ENCODE data around the gene GNRH2. TPM values are rescaled to one million over a fixed set of nuclear protein-coding genes. Genes with fewer than 3 reads are reported as not detected.
"Not testable (repeated sequence)": the region's sequence is repeated elsewhere in the genome, so short reads cannot be mapped to it uniquely, and the experiment has no call there.

GNRH2 gene
- total RNA-seq, 2 donors from 2014 or later: 0.92 to 0.94 TPM

DNA sequence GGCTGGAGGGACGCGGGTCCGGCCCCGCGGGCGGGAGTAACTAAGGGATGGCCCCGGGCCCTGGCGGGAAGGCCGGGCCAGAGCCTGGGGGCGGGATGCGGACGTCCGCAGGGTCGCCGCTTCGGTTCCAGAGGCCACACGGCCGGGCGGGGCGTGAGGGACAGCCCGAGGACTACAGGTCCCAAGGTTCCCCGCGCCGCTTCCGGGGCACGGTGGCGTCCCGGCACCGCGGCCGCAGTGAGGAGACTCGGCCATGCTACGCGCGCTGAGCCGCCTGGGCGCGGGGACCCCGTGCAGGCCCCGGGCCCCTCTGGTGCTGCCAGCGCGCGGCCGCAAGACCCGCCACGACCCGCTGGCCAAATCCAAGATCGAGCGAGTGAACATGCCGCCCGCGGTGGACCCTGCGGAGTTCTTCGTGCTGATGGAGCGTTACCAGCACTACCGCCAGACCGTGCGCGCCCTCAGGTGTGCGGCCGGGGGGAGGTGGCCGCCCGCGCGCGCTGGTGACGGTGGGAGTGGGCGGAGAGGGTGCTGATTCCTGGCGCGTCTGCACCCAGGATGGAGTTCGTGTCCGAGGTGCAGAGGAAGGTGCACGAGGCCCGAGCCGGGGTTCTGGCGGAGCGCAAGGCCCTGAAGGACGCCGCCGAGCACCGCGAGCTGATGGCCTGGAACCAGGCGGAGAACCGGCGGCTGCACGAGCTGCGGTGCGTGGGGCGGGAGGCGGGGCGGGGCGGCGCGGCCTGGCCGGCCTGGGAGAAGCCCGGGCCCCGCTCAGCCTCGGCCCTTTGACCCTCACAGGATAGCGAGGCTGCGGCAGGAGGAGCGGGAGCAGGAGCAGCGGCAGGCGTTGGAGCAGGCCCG is 2.6 kb downstream of the GNRH2 start, which contains the start of gene MRPS26:
Gene MRPS26 (plus strand): TSS at position 237 of the 861 bp plus-strand sequence. CDS start 17 bp downstream, at position 254.
- Mint-ChIP-seq H3K4me1 (peaks cover 18% of the 10 kb centered on the region), H3K27ac (peak within 1 kb of the TSS; percentile 66), H3K27me3 (no peaks in the 10 kb centered on the region), H3K36me3 (ENCODE audit: low read depth) (no peaks in the 10 kb centered on the region), H3K4me3 (peak within 1 kb of the TSS; percentile 92)
- peak; percentile 92 for ATAC-seq
- H3K9me3 ChIP-seq (ENCODE audit: control insufficient read depth, low read length, poor library complexity, severe bottlenecking): no peaks in the 10 kb centered on the region
- peak; percentile 59 to 69 (median 65) for DNase-seq

DNA sequence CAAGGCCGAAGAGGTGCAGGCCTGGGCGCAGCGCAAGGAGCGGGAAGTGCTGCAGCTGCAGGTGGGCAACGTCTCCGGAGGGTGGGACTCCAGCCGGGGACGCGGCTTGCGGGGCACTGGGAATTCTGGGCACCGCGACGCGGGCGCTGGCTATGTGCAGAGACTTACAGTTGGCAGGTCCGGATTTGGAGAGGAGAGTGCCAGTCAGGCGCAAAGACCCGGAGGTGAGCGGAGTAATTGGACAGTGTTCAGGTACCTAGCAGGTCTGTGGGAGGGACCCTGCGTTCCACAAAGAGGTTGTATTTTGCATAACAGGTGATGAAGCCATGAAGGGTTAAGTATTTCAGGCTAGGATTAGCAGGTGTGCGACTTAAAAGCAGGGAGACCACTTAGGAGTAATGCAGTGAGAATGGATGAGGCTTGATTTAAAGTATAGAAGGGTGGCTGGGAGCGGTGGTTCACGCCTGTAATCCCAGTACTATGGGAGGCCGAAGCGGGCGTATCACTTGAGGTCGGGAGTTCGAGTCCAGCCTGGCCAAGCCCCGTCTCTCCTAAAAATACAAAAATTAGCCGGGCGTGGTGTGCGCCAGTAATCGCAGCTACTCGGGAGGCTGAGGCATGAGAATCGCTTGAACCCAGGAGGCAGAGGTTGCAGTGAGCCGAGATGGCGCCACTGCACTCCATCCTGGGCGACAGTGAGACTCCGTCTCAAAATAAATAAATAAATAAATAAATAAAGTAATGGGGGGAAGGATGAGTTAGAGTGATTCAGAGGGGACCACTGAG is 3.4 kb downstream of the GNRH2 start:
- no peak for ATAC-seq
- Mint-ChIP-seq H3K27me3 (no peaks in the 10 kb centered on the region), H3K4me1 (peaks cover 16% of the 10 kb centered on the region), H3K4me3 (peak overlapping the region; percentile 92), H3K36me3 (ENCODE audit: low read depth) (no peaks in the 10 kb centered on the region), H3K27ac (peak overlapping the region; percentile 9)
- no peak for DNase-seq
- no peaks in the 10 kb centered on the region for H3K9me3 ChIP-seq (ENCODE audit: control insufficient read depth, low read length, poor library complexity, severe bottlenecking)

DNA sequence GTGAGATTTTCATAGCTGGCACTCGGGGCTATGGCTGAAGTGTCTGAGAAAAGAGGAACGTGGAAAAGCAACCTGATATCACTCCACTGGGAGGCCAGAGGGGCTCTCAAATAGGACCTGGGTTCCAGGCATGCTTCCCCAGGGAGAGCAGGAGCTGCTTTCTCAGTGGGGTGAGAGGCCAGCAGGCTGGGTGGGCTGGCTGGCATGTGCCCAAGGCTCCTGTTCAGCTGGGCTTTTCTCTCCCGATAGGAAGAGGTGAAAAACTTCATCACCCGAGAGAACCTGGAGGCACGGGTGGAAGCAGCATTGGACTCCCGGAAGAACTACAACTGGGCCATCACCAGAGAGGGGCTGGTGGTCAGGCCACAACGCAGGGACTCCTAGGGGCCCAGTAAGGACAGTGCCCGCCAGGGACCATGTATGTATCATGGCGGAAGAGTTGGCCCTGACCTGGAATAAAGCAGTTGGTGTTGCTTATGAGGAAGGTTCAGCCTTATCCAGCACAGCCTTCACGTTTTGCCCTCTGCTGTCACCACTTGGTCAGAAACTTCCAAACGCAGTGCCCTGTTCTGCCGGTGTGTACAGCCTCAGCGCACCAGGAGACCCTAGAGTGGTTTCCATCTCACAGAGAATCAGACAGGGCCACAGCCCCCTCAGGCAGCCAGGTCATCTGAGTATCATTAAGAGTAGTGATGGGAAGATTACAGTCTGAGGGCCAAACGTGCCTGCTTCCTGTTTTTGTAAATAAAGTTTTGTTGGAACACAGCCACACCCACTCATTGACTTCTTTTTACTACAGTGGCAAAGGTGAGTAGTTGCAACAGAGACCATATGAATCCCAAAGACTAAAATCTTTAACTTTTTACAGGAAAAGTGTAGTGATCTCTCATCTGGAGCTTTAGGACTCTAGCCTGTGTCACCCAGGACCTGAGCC is 4.3 kb downstream of the GNRH2 start:
- H3K27ac Mint-ChIP-seq: peak overlapping the region; percentile 9
- H3K4me3 Mint-ChIP-seq: peak overlapping the region; percentile 50
- ATAC-seq (no peak), DNase-seq (no peak)
- H3K36me3 Mint-ChIP-seq (ENCODE audit: low read depth): no peaks in the 10 kb centered on the region
- no peaks in the 10 kb centered on the region for H3K27me3 Mint-ChIP-seq
- H3K4me1 Mint-ChIP-seq: peaks cover 16% of the 10 kb centered on the region
- no peaks in the 10 kb centered on the region for H3K9me3 ChIP-seq (ENCODE audit: control insufficient read depth, low read length, poor library complexity, severe bottlenecking)

DNA sequence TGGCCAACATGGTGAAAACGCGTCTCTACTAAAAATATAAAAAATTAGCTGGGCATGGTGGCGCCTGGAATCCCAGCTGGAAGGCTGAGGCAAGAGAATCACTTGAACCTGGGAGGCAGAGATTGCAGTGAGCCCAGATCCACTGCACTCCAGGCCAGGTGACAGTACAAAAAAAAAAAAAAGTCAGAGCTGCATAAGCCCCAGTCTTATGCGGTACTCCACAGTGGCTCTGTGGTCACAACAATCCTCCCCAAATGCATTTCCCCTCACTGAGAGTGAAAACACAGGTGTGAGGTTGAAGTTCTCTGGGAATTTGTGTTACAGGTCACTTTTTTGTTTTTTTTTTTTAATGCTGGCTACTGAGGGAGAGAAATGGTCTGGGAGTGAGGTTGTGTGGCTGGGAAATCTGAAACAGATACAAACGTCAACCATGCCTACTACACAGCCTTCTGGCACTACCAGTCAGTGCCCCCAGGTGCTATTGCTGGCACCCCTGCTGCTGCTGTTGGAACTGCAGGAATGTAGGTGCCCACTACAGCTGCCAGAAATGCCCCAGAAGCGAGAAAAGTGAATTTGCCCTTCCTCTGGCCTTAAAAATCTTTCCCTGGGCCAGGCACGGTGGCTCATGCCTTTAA is 8.1 kb downstream of the GNRH2 start:
- ATAC-seq (peak; percentile 27), DNase-seq (no peak)
- no peaks in the 10 kb centered on the region for H3K27me3 Mint-ChIP-seq
- peaks cover 9% of the 10 kb centered on the region for H3K4me1 Mint-ChIP-seq
- H3K36me3 Mint-ChIP-seq (ENCODE audit: low read depth): no peaks in the 10 kb centered on the region
- H3K4me3 Mint-ChIP-seq: no peak overlapping the region
- H3K27ac Mint-ChIP-seq: peak overlapping the region; percentile 53
- no peaks in the 10 kb centered on the region for H3K9me3 ChIP-seq (ENCODE audit: control insufficient read depth, low read length, poor library complexity, severe bottlenecking)

DNA sequence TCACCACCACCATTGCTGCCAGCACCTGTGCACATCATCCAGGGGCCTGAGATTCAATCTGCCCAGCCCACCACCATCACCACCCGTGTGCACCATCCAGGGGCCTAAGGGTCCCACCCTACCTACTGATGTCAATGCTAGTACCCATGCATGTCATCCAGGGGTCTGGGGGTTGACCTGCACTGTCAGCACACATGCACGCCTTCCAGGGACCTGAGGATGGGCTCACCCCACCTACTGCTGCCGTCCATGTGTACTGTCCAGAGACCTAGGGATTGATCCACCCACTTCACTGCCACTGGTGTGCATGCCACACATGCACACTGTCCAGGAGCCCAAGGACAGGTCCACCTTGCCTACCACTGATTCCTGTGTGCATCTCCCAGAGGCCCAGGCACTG is 16.1 kb downstream of the GNRH2 start:
- peaks cover 19% of the 10 kb centered on the region for H3K4me1 Mint-ChIP-seq
- no peak for ATAC-seq

DNA sequence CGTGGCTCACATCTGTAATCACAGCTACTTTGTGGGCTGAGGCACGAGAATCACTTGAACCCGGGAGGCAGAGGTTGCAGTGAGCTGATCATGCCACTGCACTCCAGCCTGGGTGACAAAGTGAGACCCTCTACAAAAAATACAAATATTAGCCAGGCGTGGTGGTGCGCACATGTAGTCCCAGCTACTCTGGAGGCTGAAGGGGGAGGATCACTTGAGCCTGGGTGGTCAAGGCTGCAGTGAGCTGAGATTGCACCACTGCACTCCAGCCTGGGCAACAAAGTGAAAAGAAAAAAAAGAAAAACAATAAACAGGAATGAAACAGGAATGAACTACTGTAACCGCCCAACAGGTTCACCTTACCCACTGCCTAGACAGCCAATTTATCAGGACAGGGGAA is 20.7 kb downstream of the GNRH2 start:
- not testable (repeated sequence) for H3K27me3 Mint-ChIP-seq; ATAC-seq; H3K4me3 Mint-ChIP-seq; H3K36me3 Mint-ChIP-seq (ENCODE audit: low read depth); DNase-seq; H3K27ac Mint-ChIP-seq; H3K9me3 ChIP-seq (ENCODE audit: control insufficient read depth, low read length, poor library complexity, severe bottlenecking)
- peaks cover 31% of the 10 kb centered on the region for H3K4me1 Mint-ChIP-seq

More for the DNA sequence above, 16.1 kb downstream of the GNRH2 start:
- Mint-ChIP-seq H3K27me3 (no peaks in the 10 kb centered on the region), H3K4me3 (no peak overlapping the region), H3K36me3 (ENCODE audit: low read depth) (peaks cover 2% of the 10 kb centered on the region), H3K27ac (peak overlapping the region; percentile 51)
- DNase-seq: no peak
- H3K9me3 ChIP-seq (ENCODE audit: control insufficient read depth, low read length, poor library complexity, severe bottlenecking): no peaks in the 10 kb centered on the region

DNA sequence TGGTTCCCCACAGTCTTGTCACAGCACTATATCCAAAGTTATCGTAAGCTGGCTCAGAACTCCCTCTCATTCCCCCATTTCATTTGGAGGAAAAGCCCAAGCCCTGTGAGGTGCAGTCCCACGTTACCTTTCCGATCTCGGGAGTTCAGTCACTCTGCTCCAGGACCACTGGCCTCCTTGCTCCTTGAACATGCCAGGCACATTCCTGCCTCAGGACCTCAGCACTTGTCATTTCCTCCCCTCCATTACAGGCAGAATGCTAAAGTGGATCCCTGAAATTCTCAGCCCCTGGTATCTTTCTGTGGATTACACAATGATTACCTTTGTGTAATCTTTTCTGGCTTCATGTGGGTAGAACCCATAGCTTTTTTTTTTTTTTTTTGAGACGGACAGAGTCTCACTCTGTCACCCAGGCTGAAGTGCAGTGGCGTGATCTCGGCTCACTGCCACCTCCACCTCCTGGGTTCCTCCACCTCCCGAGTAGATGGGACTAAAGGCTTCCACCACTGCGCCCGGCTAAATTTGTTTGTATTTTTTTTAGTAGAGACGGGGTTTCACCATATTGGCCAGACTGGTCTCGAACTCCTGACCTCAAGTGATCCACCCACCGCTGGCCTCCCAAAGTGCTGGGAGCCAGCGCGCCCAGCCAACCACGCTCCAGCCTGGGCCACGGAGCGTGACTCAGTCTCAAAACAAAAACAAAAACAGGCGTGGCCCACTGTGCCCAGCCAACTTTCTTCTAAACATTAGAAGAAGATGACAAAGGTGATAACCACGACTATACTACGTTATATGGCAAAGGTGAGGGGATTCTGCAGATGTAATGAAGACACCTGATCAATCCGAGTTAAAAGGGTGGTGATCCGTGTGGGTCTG is 24.0 kb downstream of the GNRH2 start:
- peaks cover 28% of the 10 kb centered on the region for H3K4me1 Mint-ChIP-seq
- ATAC-seq: no peak
- H3K27ac Mint-ChIP-seq: peak overlapping the region; percentile 69
- no peak overlapping the region for H3K4me3 Mint-ChIP-seq
- no peaks in the 10 kb centered on the region for H3K9me3 ChIP-seq (ENCODE audit: control insufficient read depth, low read length, poor library complexity, severe bottlenecking)
- no peaks in the 10 kb centered on the region for H3K27me3 Mint-ChIP-seq
- H3K36me3 Mint-ChIP-seq (ENCODE audit: low read depth): peaks cover 2% of the 10 kb centered on the region
- DNase-seq: no peak

DNA sequence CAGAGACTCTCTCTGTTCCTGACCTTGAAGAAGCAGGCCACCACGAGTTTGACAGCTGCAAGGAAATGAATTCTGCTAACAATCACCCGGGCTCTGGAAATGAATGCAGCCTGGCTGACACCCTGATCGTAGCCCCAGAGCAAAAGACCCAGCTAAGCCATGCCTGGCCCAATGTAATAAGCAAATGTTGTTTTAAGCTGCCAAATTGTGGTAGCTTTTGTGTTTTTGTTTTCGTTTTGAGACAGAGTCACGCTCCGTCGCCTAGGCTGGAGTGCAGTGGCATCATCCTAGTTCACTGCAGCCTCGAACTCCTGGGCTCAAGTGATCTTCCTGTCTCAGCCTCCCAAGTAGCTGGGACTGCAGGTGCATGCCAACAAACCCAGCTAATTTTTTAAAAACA is 24.7 kb downstream of the GNRH2 start:
- Mint-ChIP-seq H3K27ac (no peak overlapping the region), H3K4me3 (no peak overlapping the region)
- no peaks in the 10 kb centered on the region for H3K9me3 ChIP-seq (ENCODE audit: control insufficient read depth, low read length, poor library complexity, severe bottlenecking)

DNA sequence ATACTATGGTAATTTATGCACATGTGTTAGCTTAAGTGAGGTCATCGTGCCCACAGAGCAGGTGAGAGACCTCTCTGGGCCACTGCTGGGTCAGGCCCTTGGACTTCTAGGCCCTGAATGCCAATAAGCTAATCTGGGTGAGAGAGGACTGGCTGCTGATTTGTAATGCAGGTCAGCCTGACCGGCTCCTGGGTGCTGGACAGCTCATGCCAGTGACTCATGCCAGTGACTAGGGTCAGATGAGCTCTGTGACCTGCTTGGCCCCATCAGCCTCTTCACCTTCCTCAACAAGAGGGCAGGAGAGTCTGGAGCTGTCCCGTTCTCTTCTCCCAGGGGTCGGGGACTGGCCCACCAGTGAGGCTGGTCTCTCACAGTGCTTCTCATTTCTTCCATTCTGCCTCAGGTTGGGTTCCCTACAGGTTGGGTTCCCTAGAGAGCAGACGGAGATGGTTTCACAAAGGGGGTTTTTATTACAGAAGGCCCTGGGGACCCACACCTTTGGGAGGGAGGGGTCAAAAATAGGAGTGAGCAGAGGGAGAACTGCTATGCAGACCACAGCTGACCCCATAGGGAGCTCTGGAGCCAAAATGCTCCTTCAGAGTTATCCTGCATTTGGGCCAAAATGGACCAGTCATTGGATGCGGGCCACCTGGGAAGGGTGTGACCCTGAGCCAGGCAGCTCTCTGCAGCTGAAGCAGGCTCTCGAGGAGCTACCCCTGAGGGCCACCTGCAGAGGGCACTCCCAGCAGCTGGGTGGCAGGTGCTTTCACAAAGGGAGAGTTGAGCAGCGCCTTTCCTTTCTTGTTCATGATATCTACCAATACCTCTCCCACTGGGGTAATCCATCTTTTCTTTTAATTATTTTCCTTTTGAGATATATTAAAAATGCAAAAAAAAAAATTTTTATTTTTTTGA is 25.8 kb downstream of the GNRH2 start:
- Mint-ChIP-seq H3K4me1 (peaks cover 31% of the 10 kb centered on the region), H3K27ac (no peak overlapping the region), H3K4me3 (no peak overlapping the region), H3K27me3 (no peaks in the 10 kb centered on the region), H3K36me3 (ENCODE audit: low read depth) (peaks cover 2% of the 10 kb centered on the region)
- H3K9me3 ChIP-seq (ENCODE audit: control insufficient read depth, low read length, poor library complexity, severe bottlenecking): no peaks in the 10 kb centered on the region
- peak; percentile 26 for ATAC-seq
- DNase-seq: no peak

More for the DNA sequence above, 24.7 kb downstream of the GNRH2 start:
- Mint-ChIP-seq H3K4me1 (peaks cover 31% of the 10 kb centered on the region), H3K27me3 (no peaks in the 10 kb centered on the region), H3K36me3 (ENCODE audit: low read depth) (peaks cover 2% of the 10 kb centered on the region)
- ATAC-seq (no peak), DNase-seq (no peak)

DNA sequence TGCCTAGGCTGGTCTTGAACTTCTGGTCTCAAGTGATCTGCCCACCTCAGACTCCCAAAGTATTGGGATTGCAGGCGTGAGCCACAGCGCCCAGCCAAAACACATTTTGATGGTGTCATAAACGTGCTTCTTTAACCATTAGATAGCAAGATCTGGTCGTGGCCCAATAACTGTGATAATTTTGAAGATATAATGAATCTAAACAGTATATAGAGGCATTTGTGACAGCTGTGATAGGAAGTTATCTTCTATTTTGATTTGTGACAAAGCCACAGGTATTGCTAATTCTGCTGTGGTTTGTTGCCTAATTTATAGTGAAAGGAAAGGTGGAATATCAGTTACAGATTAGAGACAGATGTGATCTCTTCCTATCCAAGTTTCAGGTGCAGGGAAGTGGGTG is 27.3 kb downstream of the GNRH2 start:
- ATAC-seq (no peak), DNase-seq (no peak)
- peaks cover 2% of the 10 kb centered on the region for H3K36me3 Mint-ChIP-seq (ENCODE audit: low read depth)
- no peaks in the 10 kb centered on the region for H3K9me3 ChIP-seq (ENCODE audit: control insufficient read depth, low read length, poor library complexity, severe bottlenecking)
- peak overlapping the region; percentile 91 for H3K27ac Mint-ChIP-seq
- H3K4me3 Mint-ChIP-seq: peak overlapping the region; percentile 87
- H3K4me1 Mint-ChIP-seq: peaks cover 23% of the 10 kb centered on the region
- H3K27me3 Mint-ChIP-seq: no peaks in the 10 kb centered on the region

DNA sequence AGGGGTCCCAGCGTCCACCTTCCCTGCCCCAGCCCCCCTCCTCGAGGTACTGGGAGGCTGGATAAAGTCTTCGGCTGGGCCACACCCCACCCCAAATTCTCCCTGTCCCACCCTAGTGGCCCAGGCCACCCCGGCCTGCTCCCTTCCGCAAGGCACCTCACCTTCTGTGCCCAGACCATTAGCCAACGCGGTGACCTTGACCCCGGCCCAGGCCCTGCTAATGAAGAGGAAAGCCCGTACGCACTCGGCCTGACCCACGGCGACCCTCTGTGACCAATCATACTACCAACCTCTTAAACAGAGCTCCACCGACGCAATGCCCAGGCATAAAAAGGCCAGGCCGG is 27.8 kb downstream of the GNRH2 start:
- Mint-ChIP-seq H3K36me3 (ENCODE audit: low read depth) (peaks cover 2% of the 10 kb centered on the region), H3K27me3 (no peaks in the 10 kb centered on the region), H3K27ac (peak overlapping the region; percentile 91), H3K4me3 (peak overlapping the region; percentile 87), H3K4me1 (peaks cover 23% of the 10 kb centered on the region)
- ATAC-seq (no peak), DNase-seq (no peak)
- H3K9me3 ChIP-seq (ENCODE audit: control insufficient read depth, low read length, poor library complexity, severe bottlenecking): no peaks in the 10 kb centered on the region
